ENCODE results near the gene C9orf78.

DNA sequence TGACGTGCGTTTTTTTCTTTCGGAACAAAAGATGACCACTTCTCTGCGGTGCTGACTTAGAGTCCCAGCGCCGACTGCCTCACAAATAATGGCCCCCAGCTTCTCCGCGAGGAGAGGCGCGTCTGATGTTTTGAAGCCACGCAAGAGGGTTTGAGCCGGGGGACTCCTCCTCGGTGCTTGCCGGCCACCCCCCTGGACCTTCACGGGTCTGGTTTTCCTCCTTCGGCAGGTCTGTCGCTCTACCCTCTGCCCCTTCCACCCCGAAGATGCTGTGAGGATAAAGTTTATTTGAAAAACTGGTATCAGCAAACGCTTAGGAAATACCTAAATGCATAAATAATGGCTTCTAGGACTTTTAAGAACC, 767 bp upstream of the C9orf78 start:
- TF ChIP-seq, protein P1, sequence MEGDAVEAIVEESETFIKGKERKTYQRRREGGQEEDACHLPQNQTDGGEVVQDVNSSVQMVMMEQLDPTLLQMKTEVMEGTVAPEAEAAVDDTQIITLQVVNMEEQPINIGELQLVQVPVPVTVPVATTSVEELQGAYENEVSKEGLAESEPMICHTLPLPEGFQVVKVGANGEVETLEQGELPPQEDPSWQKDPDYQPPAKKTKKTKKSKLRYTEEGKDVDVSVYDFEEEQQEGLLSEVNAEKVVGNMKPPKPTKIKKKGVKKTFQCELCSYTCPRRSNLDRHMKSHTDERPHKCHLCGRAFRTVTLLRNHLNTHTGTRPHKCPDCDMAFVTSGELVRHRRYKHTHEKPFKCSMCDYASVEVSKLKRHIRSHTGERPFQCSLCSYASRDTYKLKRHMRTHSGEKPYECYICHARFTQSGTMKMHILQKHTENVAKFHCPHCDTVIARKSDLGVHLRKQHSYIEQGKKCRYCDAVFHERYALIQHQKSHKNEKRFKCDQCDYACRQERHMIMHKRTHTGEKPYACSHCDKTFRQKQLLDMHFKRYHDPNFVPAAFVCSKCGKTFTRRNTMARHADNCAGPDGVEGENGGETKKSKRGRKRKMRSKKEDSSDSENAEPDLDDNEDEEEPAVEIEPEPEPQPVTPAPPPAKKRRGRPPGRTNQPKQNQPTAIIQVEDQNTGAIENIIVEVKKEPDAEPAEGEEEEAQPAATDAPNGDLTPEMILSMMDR (optimal IDR thresholded peaks at IDR 0.05 in 1 of 3, IDR thresholded peaks at IDR 0.05 in 1 of 3, conservative IDR thresholded peaks at IDR 0.05 in 1 of 3; ENCODE audit: extremely low read depth in 1 of 3, insufficient read depth in 2 of 3, low read length in 3 of 3), result no peak
- TF ChIP-seq EZH2 (IDR thresholded peaks at IDR 0.05; ENCODE audit: low read length), result no peak
